NB4 (cell line): ENCODE data around the gene AGTPBP1.
"Not testable (repeated sequence)": the region's sequence is repeated elsewhere in the genome, so short reads cannot be mapped to it uniquely, and the experiment has no call there.

Source experiments
- DNase-seq: peaks from one replicate; pipeline ENCODE4 v3.0.0; 2010; ENCODE audit warnings: low read depth
- H3K4me3 ChIP-seq: one replicate; pipeline ENCODE4 v1.5.1; 2011; ENCODE audit warnings: mild to moderate bottlenecking, low read depth, low read length, moderate library complexity
- CTCF ChIP-seq: IDR thresholded peaks from one replicate; pipeline ENCODE4 v1.5.1; 2012; ENCODE audit warnings: low read depth, low read length
- MAX ChIP-seq: IDR thresholded peaks from 2 replicates; pipeline ENCODE4 v1.6.1; 2011; ENCODE audit warnings: low read depth, low read length
- MYC ChIP-seq: IDR thresholded peaks from 2 replicates; pipeline ENCODE4 v1.6.1; 2011; ENCODE audit warnings: low read depth, low read length
- POLR2A ChIP-seq: IDR thresholded peaks from 2 replicates; pipeline ENCODE4 v1.6.1; 2011; ENCODE audit warnings: mild to moderate bottlenecking; ENCODE audit not compliant: insufficient read length; ENCODE audit errors: extremely low read depth

Gene AGTPBP1

GRCh38 chr9:85599540-85600105 is 142.1 kb downstream of the AGTPBP1 start:
- no peak overlapping the region for H3K4me3 ChIP-seq
- TF ChIP-seq MYC: no peak
- TF ChIP-seq MAX: no peak
- no peak for TF ChIP-seq CTCF
- no peak for TF ChIP-seq POLR2A
- no peak for DNase-seq

GRCh38 chr9:85594316-85594715 is 147.4 kb downstream of the AGTPBP1 start:
- no peak for DNase-seq
- TF ChIP-seq CTCF: no peak
- no peak for TF ChIP-seq MYC
- no peak for TF ChIP-seq MAX
- no peak for TF ChIP-seq POLR2A

GRCh38 chr9:85586684-85587083 is 155.1 kb downstream of the AGTPBP1 start:
- DNase-seq: no peak
- no peak for TF ChIP-seq MYC
- TF ChIP-seq CTCF: no peak
- TF ChIP-seq POLR2A: no peak
- no peak for TF ChIP-seq MAX

More at GRCh38 chr9:85594316-85594715, 147.4 kb downstream of the AGTPBP1 start:
- H3K4me3 ChIP-seq: no peak overlapping the region

GRCh38 chr9:85577353-85577952 is 164.3 kb downstream of the AGTPBP1 start:
- DNase-seq: no peak
- TF ChIP-seq MAX: no peak
- TF ChIP-seq MYC: no peak
- TF ChIP-seq POLR2A: no peak
- TF ChIP-seq CTCF: no peak
- H3K4me3 ChIP-seq: no peak overlapping the region

More at GRCh38 chr9:85586684-85587083, 155.1 kb downstream of the AGTPBP1 start:
- no peak overlapping the region for H3K4me3 ChIP-seq

- DNase-seq: no peak
- no peak for TF ChIP-seq POLR2A
- no peak for TF ChIP-seq MAX
- TF ChIP-seq MYC: no peak
- no peak for TF ChIP-seq CTCF
- H3K4me3 ChIP-seq: no peak overlapping the region
These were observed 165.9 kb downstream of the AGTPBP1 start for GRCh38 chr9:85575868-85576267.

- not testable (repeated sequence) for DNase-seq, H3K4me3 ChIP-seq
These were observed 168.2 kb downstream of the AGTPBP1 start for GRCh38 chr9:85573546-85573945.

GRCh38 chr9:85572917-85573316 is 168.8 kb downstream of the AGTPBP1 start:
- DNase-seq, H3K4me3 ChIP-seq: not testable (repeated sequence)
